ENCODE measurements around the gene PDE4B.
A peak's percentile ranks its signal among the peaks of the same experiment; 100 is the strongest.

The PDE4B gene

DNA sequence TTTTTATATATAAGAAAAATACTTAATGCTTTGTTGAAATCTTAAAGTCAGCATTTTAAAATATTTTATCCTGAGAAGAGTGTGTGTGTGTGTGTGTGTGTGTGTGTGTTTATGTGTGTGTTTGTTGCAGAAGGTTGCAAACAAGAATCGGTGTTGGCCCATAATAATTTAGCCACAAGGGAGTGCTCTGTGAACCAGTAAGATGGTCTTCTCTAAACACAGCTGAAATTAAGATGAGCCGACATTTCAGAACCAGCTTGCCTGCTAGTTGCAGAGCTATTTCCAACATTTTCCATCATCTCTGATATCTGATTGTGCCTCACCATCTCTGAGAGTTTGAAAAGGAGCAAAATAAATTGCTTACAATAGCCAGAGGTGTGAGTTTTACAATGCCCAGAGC is 582.4 kb downstream of the PDE4B start:
- no peaks in the 10 kb centered on the region for H3K27me3 ChIP-seq (ENCODE audit: insufficient read depth, low read length, poor library complexity, severe bottlenecking)
- H3F3A ChIP-seq (ENCODE audit: low read depth) = no peaks in the 10 kb centered on the region; the same call in 1 of the 2 replicates
- H3K9me3 ChIP-seq (ENCODE audit: insufficient read depth, low read depth, low read length) = no peaks in the 10 kb centered on the region
- H4K20me1 ChIP-seq (ENCODE audit: insufficient read depth, low read length, poor library complexity, severe bottlenecking) = no peaks in the 10 kb centered on the region
- H3K4me1 ChIP-seq (ENCODE audit: insufficient read depth, low read length, poor library complexity, severe bottlenecking) = peaks cover 49% of the 10 kb centered on the region
- no peak for TF ChIP-seq EZH2phosphoT487 (IDR thresholded peaks at IDR 0.05; ENCODE audit: borderline replicate concordance)
- TF ChIP-seq, protein P1, sequence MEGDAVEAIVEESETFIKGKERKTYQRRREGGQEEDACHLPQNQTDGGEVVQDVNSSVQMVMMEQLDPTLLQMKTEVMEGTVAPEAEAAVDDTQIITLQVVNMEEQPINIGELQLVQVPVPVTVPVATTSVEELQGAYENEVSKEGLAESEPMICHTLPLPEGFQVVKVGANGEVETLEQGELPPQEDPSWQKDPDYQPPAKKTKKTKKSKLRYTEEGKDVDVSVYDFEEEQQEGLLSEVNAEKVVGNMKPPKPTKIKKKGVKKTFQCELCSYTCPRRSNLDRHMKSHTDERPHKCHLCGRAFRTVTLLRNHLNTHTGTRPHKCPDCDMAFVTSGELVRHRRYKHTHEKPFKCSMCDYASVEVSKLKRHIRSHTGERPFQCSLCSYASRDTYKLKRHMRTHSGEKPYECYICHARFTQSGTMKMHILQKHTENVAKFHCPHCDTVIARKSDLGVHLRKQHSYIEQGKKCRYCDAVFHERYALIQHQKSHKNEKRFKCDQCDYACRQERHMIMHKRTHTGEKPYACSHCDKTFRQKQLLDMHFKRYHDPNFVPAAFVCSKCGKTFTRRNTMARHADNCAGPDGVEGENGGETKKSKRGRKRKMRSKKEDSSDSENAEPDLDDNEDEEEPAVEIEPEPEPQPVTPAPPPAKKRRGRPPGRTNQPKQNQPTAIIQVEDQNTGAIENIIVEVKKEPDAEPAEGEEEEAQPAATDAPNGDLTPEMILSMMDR (conservative IDR thresholded peaks at IDR 0.05; ENCODE audit: low read length) = peak; percentile 19; the same call in 1 of the 2 replicates
- H2AFZ ChIP-seq (ENCODE audit: low read length) = no peak overlapping the region
- peak overlapping the region; percentile 70 for H3K4me2 ChIP-seq (ENCODE audit: low read depth, low read length, poor library complexity, severe bottlenecking)
- H3K79me2 ChIP-seq (ENCODE audit: insufficient read depth, low read length) = no peaks in the 10 kb centered on the region
- H3K9ac ChIP-seq (ENCODE audit: low read depth, low read length, poor library complexity, severe bottlenecking) = no peak overlapping the region
- no peaks in the 10 kb centered on the region for H3K9me2 ChIP-seq (replicated peaks; ENCODE audit: low read depth, low read length)
- H3K4me3 ChIP-seq (ENCODE audit: low read length, poor library complexity, severe bottlenecking) = no peak overlapping the region
- H3K36me3 ChIP-seq (ENCODE audit: insufficient read depth, low read length) = peaks cover 6% of the 10 kb centered on the region; the same call in 1 of the 2 replicates

DNA sequence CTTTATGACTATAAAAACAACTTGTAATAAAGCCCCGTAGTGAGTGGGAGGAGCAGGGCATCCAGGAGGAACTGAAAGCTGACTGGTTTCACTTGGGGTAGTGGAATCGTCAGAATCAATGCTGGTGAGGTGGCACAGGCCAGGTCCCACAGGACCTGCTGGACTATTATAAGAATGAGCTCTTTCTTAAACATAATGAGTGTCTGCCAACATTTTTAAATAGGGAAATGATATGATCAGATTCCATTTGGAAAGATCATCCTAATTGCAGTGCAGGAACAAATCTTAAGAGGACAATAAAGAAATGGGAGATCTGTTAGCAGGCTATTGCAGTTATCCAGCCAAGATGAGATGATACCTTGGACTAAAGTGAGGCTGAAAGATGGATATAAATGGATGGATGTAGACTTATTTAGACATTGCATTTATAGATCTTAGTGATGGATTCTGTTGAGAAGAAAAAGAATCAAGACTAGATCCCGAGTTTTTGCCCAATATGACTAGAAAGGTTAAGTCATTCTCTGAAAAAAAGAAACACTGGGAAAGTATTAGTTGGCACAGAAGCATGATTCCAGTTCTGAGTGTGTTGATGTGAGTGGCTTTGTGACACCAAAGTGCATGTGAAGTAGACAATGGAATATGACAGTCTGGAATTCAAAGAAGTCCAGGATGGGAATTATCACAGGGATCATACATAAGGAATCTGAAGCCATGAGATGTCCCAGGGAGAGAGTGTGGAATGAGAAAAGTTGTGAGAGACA is 587.9 kb downstream of the PDE4B start:
- TF ChIP-seq, protein P1 (conservative IDR thresholded peaks at IDR 0.05; ENCODE audit: low read length) = no peak
- no peak for TF ChIP-seq EZH2phosphoT487 (IDR thresholded peaks at IDR 0.05; ENCODE audit: borderline replicate concordance)

DNA sequence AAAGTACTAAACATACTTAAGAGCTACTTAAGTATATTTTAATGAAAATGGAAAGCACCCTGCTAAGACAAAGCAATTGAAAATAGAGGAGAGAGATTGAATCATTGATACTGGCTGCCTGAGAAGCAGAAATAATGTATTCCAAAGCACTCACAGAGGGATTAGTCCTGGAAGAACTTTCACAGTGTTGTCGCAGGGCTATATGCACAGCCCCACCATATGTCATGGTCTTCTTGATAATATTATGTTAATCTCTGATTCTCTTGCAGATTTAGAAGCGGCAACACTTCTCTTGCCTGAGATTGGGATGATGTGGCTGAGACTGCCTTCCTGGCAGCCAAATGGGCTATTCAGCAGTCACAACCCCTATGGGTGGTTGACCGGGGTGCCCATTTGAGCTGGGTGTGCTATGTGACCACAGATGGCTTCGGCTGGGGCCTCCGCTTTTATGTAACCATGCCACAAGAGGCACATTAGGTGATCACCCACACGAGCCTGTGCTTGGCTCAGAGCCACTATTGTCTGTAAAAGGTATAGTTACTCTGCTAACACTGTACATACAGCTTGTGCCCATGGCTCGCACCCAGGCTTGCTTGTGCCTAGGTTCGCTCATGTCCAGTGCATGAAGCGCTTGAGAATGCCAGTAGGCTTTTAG is 589.1 kb downstream of the PDE4B start:
- Histone ChIP-seq H3K4me3 (ENCODE audit: low read length, poor library complexity, severe bottlenecking) (no peak overlapping the region), H3K27me3 (ENCODE audit: insufficient read depth, low read length, poor library complexity, severe bottlenecking) (no peaks in the 10 kb centered on the region), H2AFZ (ENCODE audit: low read length) (0 out of 2 replicates have a peak overlapping the region, but pooled peaks have one; percentile 17), H4K20me1 (ENCODE audit: insufficient read depth, low read length, poor library complexity, severe bottlenecking) (no peaks in the 10 kb centered on the region), H3K79me2 (ENCODE audit: insufficient read depth, low read length) (no peaks in the 10 kb centered on the region), H3F3A (ENCODE audit: low read depth) (no peaks in the 10 kb centered on the region), H3K9me2 (replicated peaks; ENCODE audit: low read depth, low read length) (no peaks in the 10 kb centered on the region), H3K4me1 (ENCODE audit: insufficient read depth, low read length, poor library complexity, severe bottlenecking) (no peaks in the 10 kb centered on the region), H3K36me3 (ENCODE audit: insufficient read depth, low read length) (no peaks in the 10 kb centered on the region), H3K9ac (ENCODE audit: low read depth, low read length, poor library complexity, severe bottlenecking) (no peak overlapping the region), H3K9me3 (ENCODE audit: insufficient read depth, low read depth, low read length) (peaks cover 21% of the 10 kb centered on the region), H3K4me2 (ENCODE audit: low read depth, low read length, poor library complexity, severe bottlenecking) (no peak overlapping the region)
- TF ChIP-seq, protein P1 (conservative IDR thresholded peaks at IDR 0.05; ENCODE audit: low read length) = no peak
- TF ChIP-seq EZH2phosphoT487 (IDR thresholded peaks at IDR 0.05; ENCODE audit: borderline replicate concordance) = no peak

More for the DNA sequence above, 587.9 kb downstream of the PDE4B start:
- Histone ChIP-seq H2AFZ (ENCODE audit: low read length) (no peak overlapping the region), H3K4me1 (ENCODE audit: insufficient read depth, low read length, poor library complexity, severe bottlenecking) (no peaks in the 10 kb centered on the region), H3F3A (ENCODE audit: low read depth) (no peaks in the 10 kb centered on the region), H3K4me2 (ENCODE audit: low read depth, low read length, poor library complexity, severe bottlenecking) (no peak overlapping the region), H3K27me3 (ENCODE audit: insufficient read depth, low read length, poor library complexity, severe bottlenecking) (no peaks in the 10 kb centered on the region), H3K79me2 (ENCODE audit: insufficient read depth, low read length) (no peaks in the 10 kb centered on the region), H4K20me1 (ENCODE audit: insufficient read depth, low read length, poor library complexity, severe bottlenecking) (no peaks in the 10 kb centered on the region), H3K9ac (ENCODE audit: low read depth, low read length, poor library complexity, severe bottlenecking) (no peak overlapping the region), H3K36me3 (ENCODE audit: insufficient read depth, low read length) (no peaks in the 10 kb centered on the region), H3K9me2 (replicated peaks; ENCODE audit: low read depth, low read length) (no peaks in the 10 kb centered on the region), H3K9me3 (ENCODE audit: insufficient read depth, low read depth, low read length) (peaks cover 14% of the 10 kb centered on the region), H3K4me3 (ENCODE audit: low read length, poor library complexity, severe bottlenecking) (no peak overlapping the region)

Measured in Loucy (cell line).